GM19468 (cell line): ENCODE results near the gene PTPRN2.
"Not testable (repeated sequence)": the region's sequence is repeated elsewhere in the genome, so short reads cannot be mapped to it uniquely, and the experiment has no call there.

Experiments used
- ATAC-seq: cut with Tn5 transposase; IDR thresholded peaks from one replicate; pipeline ENCODE4 v1.9.1; 2021; ENCODE audit warnings: mild to moderate bottlenecking, moderate library complexity, moderate number of reproducible peaks; ENCODE audit not compliant: unreplicated experiment; ENCODE audit errors: extremely low read depth

The PTPRN2 gene

DNA sequence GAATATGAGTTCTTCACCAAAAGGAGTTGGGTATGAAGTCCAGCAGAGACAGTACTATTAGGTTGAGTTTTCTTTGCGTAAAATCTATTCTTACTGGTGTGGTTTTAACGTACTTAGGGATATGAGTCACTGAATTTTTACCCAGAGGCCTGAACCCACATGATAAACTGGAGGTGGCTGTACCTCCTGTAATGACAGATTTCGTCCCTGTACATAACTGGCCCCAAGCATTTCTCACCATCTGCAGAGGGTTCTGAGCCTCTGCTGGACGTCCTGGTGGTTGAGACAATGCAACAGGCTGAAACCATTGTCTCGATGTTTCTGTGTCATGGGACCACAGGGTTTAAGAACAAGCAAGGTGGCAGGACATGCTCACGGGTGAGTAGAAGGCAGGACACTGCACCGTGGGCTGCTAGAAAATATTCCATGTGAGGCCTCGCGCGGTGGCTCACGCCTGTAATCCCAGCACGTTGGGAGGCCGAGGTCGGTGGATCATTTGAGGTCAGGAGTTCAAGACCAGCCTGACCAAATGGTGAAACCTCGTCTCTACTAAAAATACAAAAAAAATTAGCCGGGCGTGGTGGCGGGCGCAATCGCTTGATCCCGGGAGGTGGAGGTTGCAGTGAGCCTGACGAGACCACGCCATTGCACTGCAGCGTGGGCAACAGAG lies 1017.0 kb downstream of the PTPRN2 start:
- ATAC-seq, result no peak

DNA sequence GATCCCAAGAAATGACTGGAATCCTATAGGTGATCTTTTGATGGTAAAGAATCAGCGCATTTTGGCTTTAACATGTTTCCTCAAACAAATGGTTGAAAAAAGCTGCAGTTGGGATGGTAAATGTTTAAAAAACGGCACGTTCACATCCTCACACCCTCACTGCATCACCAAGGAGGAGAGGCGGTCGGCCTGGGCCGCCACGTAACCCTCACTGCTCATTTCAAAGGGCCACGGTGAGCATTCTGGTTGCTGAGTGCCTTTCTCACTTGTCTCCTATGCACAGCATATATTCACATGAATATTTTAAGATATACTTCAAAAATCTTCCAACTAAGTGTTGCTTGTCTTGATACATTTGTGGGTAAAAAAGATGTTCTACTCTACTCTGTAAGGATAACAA lies 1017.7 kb downstream of the PTPRN2 start:
- no peak for ATAC-seq

DNA sequence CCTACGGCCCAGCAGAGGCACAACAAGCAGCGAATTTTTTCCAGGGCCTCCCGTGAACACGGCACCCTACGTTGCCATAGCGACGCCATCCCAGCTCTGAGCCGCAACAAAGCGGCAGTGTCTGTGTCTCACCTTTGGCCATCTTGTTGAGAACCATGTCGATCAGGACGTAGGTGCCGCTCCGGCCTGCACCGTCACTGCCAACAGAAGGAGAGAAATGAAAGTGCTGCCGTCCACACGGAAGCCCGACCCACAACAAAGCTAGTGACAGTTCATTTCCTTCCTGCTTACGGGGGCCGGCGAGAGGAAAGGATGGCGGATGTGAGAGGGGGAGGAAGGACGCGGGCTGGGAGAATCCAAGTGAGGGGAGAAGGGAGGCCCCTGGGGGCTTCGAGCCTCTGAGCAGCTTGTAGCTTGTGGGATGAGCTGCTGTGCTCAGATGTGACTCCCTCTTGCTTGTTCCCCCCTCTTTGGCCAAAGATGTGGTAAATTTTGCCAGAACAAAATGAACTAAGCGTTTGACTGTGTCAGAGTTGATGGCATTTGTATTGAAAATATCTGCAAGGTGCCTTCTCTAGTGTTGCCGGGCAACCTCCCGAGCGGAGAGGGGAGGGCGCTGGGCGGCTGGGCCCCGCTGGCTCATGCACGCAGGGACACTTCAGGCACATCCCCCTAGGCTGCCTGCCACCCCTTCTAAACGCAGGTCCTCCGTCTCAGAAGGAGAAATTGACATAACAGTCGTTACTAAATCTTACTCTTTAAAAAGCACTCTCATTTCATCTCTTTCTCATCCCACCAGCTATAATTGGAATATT lies 1018.6 kb downstream of the PTPRN2 start:
- ATAC-seq, result peak; percentile 22

DNA sequence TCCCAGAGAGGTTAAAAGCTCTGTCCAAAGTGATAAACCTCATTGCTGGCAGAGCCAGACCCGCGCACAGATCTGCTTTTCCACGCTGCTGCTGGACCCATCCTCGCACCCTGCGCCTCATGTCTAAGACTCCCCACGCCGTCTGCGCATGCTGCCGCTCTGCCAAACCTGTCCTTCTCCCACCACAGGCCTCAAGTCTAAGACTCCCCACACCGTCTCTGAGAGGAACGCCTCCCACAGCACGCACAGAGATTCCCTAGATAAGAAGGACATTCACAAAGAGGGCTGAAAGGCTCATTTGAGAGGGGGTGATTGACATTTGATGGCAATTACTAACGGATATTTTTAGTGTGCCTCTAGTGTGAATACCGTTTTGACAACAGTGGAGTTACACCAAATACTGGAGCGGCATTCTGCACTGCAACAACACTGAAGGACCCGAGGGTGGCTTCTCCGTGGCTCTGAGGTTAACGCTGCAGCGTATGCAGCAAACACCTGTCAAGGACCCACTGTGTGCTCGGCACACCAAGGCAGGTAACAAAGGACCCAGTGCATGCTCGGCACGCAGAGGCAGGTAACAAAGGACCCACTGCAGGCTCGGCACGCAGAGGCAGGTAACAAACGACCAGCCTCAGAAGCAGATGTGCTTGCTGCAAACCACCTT lies 1019.4 kb downstream of the PTPRN2 start:
- ATAC-seq, result no peak

DNA sequence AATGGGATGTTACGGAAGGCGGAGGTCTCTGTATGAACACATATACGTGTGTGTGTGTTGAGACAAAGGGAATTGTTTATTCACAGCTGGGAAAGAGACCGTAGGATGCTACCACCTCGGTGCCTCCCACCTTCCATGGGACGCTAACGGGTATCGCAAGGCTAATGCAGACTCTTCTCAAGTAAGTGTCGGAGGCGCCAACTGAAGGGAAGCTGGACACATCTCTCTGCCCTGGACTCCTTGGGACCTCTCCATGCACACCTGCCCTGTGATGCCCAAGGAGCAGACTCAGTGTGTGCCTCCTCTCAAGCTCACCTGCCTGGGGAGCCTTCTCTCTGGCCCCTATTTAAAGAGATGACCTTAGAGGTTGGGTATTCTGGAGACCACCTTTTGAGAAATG lies 1020.0 kb downstream of the PTPRN2 start:
- ATAC-seq, result no peak

DNA sequence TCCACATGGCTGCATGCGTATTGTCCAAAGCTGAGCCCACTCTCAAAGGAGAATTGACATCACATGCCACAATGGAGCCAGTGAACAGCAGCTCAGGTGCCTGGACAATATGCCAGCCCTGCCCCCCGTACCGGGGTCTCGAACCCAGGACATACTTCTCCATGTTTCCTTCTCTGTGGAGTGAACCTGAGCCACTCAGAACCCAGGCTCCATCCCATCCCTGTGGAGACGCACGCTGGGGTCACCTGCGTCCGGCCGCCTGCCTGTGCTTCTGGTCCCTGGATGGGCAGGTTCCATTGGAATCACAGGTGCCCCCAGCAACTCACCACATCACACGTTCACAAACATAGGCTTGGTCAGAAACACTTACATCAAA lies 1021.0 kb downstream of the PTPRN2 start:
- ATAC-seq, result no peak

DNA sequence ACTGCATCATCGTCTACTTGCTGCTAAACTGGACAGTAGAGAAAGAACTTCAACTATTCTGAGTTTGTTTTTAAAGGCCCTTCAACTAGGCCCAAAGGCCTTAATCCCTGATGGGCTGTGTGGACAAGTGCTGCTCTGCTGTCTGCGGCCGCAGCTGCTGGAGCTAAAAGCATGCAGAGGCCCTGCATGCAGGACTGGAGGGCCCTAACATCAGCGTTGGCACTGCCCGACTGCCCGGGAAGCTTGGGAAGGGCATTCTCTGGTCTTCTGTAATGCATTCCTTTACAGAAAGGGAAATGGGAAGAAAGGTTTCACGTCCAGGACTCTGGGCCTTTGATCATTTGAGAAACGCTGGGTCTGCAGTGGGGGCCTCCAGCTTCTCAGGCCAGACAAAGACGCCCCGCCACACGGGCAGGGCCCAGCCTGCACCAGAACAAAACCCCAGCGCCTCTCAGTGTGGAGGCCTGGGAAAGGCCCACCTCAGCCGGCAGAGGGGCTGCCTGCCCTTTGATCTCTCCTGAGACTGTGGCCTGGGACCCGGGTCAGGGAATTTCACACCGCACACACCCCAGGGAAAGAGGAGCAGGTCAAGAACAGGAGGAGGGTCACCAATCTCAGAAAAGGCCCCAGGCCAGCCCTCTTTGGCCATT lies 1021.5 kb downstream of the PTPRN2 start:
- no peak for ATAC-seq

DNA sequence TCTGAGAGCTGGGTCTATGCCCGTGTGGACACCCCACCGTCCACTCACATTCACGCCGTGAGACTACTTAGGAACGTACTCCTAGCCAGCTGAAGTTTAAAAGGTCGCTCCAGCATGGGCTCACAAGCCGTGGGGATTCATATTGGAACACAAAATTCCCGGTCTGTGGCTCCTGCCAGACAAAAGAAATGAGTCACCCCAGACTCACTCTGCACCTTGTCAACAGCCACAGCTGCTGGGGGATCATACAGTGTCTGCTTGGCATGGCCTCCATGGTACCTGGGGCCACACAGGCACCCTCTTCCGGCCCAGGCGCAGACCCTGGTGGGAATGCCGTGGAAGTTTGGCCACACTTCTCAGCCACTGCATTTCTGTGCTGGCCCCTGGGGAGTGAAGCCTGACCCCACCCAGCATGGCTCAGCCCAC lies 1022.4 kb downstream of the PTPRN2 start:
- ATAC-seq, result no peak

DNA sequence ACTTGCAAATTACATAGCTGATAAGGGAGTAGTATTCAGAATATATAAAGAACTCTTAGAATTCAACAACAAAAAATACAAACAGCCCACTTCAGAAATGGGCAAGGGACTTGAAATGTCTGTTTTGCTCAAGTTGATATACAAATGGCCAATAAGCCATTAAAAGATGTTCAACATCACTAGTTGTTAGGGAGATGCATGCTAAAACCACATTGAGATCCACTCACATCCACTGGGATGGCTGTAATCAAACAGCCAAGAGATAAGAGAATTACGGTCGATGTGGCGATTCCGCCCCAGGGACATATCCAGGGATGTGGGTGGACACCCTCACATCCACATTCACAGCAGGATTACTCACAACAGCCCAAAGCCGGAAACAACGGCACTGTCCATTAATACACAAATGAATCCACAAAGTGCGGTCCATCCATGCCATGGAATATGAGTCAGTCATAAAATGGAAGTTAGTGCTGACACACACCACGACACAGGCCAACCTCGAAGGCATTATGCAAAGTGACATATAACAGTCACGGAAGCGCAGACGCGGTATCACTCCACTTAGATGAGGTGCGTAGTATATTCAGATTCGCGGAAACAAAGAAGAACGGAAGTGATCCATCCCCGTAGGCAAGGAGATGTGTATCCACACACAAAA lies 1023.0 kb downstream of the PTPRN2 start:
- ATAC-seq, result no peak

DNA sequence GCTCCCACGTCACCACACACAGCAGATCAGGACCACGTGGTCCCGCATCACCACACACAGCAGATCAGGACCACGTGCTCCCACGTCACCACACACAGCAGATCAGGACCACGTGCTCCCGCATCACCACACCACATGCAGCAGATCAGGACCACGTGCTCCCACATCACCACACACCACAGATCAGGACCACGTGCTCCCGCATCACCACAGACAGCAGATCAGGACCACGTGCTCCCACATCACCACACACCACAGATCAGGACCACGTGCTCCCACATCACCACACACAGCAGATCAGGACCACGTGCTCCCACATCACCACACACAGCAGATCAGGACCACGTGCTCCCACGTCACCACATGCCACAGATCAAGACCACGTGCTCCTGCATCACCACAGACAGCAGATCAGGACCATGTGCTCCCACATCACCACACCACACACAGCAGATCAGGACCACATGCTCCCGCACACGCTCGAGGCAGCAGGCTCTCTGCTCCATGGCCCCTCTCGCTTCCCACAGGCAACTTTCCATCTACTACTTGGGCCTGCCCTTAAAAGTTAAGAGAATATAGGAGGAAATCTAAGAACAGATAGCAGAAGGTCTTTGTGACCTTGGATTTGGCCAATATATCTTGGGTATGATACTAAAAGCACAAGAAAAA lies 1024.0 kb downstream of the PTPRN2 start:
- ATAC-seq, result not testable (repeated sequence)

DNA sequence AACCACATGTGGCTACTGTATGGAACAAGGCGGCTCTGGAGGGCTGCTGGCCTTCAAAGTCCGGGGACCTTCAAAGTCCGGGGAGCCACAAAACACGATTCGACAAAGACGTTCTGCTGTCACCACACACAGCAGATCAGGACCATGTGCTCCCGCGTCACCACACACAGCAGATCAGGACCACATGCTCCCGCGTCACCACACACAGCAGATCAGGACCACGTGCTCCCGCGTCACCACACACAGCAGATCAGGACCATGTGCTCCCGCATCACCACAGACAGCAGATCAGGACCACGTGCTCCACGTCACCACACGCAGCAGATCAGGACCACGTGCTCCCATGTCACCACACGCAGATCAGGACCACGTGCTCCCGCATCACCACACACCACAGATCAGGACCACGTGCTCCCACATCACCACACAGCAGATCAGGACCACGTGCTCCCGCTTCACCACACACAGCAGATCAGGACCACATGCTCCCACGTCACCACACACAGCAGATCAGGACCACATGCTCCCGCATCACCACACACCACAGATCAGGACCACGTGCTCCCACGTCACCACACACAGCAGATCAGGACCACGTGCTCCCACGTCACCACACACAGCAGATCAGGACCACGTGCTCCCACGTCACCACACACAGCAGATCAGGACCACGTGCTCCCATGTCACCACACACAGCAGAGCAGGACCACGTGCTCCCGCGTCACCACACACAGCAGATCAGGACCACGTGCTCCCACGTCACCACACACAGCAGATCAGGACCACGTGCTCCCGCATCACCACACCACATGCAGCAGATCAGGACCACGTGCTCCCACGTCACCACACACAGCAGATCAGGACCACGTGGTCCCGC lies 1024.9 kb downstream of the PTPRN2 start:
- not testable (repeated sequence) for ATAC-seq

DNA sequence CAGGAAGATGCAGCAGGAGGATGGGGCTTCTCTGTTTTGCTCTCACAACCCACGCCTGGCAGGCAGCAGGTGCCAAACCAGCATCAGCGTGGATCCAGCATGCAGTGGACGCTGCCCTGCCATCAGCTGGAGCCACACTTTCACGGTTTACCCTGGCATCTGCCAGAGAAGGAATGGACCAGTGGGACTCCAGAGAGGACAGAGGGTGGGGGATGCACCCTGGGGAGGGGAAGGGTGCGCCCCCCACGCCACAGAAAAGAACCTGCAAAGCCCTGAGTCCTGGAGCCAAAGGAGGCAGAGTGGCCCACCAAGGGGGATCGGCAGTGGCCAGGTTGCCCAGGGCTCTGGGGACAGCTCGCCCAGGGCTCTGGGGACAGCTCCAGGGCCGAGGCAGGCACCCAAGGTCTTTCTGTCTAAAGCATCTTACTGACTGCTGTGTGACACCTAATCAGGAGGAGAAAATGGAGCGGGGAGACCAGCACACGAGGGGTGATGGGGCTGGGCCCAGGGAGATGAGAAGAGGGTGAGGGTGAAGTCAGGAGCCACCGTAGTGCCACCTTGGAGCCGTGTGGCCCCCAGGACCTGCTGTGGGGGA lies 1025.7 kb downstream of the PTPRN2 start:
- ATAC-seq, result no peak

DNA sequence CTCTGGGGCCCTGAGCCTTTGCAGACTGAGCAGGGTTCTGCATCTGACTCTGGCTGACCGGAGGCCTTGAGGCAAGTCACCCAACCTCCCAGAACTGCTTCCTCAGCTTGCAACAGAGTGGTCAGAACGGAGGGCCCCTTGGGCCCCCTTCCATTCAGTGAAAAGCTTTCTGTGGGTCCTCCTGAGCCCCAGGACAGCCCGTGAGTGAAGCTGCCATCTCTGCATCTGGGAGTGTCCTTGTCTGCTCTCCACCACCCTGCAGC lies 1026.2 kb downstream of the PTPRN2 start:
- ATAC-seq, result no peak

DNA sequence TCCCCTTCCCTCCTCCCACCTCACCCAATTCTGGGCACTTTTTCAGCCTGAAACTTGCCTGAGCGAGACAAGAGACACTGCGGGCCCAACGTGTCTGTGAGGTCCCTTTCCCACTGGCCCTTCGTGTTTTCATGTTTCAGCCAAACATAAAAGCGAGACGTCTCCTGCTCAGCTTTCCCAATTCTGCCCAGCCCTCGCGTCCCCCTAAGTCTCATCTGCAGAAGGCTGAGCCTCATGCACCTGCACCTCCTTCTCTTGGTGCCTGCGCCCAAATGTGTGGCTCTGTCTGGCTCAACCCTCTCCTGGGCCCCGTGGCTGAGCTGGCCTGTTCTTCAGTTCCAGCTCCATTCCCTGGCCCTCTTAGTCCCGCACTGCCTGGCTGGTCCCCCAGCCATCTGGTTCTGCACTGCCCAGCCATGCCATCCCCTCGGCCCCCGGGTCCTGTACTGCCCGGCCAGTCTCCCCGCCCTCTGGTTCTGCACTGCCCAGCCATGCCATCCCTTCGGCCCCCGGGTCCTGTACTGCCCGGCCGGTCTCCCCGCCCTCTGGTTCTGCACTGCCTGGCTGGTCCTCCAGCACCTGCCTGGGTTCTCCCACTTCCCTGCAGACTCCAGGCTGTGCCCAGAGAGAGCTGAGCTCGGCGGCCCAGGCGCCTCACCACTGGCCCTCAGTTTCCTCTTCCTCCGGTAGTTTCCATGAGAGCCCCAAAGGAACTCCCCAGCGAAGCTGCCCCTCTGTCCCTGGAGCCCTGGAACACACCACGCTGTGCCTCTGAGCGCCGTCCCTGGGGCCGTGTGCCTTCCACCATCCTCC lies 1026.7 kb downstream of the PTPRN2 start:
- ATAC-seq, result no peak

DNA sequence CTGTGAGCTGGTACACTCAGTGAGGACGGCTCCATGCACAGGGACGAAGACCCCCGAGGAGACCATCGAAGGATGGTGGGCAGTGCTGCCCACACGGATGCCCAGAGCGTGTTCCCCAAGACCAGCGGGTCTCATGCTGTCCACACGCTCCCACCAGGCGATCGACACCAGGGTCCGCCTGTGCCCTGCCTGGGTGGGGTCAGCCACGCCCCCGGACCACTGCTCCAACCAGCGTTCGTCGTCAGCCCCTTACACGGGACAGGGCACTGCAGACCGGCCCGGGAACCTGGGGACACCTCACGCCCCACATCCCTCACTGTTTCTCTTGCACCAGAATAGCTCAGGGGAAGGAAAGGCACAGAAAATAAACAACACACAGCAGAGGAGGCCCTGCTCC lies 1027.4 kb downstream of the PTPRN2 start:
- no peak for ATAC-seq

DNA sequence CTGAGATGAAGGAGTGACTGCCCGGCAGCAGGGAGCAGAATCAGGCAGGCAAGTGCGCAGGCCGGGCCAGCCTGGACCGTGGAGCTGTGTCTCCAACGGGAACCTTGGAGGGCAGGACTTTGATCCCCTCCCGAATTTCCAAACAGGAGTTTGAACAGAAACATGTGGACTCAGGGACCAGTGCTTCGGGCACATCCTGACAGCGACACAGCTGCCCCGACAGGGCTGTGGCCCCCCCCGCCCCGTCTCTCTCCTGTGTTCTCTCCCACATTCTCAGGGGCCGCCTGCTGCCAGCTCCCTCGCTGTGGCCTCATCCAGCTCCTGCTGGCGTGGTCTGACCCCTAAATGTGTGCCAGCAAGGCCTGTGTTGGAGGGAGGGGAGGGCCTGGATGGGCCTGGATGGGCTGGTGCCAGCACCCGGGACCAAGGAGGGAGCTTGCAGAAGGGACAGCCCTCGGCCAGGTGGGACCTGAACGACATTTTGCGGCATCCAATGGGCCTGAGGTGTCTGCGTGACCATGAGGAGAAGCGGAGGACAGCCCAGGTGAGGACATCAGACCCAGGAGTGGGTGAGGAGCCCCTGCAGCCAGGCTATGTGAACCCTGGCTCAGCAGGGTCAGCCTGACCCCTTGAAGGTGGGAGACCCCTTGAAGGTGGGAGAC lies 1027.9 kb downstream of the PTPRN2 start:
- ATAC-seq, result no peak

DNA sequence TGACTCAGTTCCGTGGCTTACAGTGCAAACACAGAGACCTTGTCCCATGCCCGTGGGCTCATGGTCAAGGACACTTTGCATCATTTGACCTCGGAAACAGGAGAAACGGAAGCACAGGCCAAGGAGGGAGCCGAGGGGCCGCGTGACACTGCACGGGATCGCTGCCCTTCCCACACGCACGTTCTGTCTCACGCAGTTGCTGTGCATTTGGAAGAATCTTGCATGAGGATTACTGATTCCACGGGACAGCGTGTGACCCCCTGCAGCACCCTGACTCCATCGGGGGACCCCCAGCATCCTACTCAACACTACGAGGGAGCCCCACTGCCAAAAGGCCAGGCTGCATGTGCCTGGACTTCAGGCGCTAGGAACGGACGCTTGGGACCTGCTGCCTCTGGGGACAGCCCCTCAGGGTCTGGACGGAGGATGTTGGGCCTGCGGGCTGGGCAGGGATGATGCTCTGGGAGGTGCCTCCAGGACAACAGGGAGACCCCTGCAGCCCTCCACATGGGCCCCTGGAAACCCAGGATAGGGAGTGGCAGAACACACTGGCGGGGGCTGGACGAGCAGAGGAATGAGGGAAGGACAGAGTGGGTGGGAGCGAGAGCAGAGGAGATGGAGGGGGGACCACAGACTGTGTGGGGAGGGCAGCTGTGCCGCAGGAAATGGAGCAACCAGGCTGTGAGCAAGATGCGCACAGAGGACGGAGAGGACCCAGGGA lies 1028.6 kb downstream of the PTPRN2 start:
- no peak for ATAC-seq
